H1 (cell line): ENCODE measurements around the gene ARHGAP22.

ENCODE experiments used
- CEBPB ChIP-seq: IDR thresholded peaks from 2 replicates; pipeline ENCODE4 v1.6.1; 2012; ENCODE audit warnings: low read depth, low read length
- CTCF ChIP-seq, 3 experiments: IDR thresholded peaks; 1 replicate in 2 of 3; 2 replicates in 1 of 3; pipeline versions ENCODE4 v1.5.1 to v1.6.1; 2011; ENCODE audit warnings: low read length in 3 of 3, mild to moderate bottlenecking in 3 of 3, inconsistent platforms in 2 of 3, low read depth in 1 of 3, moderate library complexity in 1 of 3; ENCODE audit not compliant: insufficient read depth in 1 of 3; ENCODE audit errors: control extremely low read depth in 1 of 3
- EP300 ChIP-seq, 2 experiments: IDR thresholded peaks; 1 replicate in 1 of 2; 2 replicates in 1 of 2; pipeline ENCODE4 v1.6.1; 2011 to 2012; ENCODE audit warnings: low read depth in 2 of 2, low read length in 2 of 2, mild to moderate bottlenecking in 2 of 2, borderline replicate concordance in 1 of 2, inconsistent platforms in 1 of 2, moderate library complexity in 1 of 2
- EZH2 ChIP-seq: fragments of 200-600 bp; sonication (generic); IDR thresholded peaks from 2 replicates; pipeline ENCODE4 v1.7.1; 2012; ENCODE audit warnings: low read depth, mild to moderate bottlenecking, moderate library complexity, low read length, inconsistent platforms; ENCODE audit not compliant: severe bottlenecking
- GABPA ChIP-seq: IDR thresholded peaks from 2 replicates; pipeline ENCODE4 v1.6.1; 2011; ENCODE audit warnings: mild to moderate bottlenecking, low read length, moderate library complexity, borderline replicate concordance; ENCODE audit not compliant: insufficient read depth
- JUN ChIP-seq: IDR thresholded peaks from 2 replicates; pipeline ENCODE4 v1.6.1; 2011; ENCODE audit warnings: low read depth, mild to moderate bottlenecking, improper control_type of control experiment, low read length
- POLR2A ChIP-seq, 2 experiments: IDR thresholded peaks; 1 replicate in 1 of 2; 2 replicates in 1 of 2; pipeline ENCODE4 v1.6.1; 2011; ENCODE audit warnings: low read depth in 2 of 2, low read length in 2 of 2, mild to moderate bottlenecking in 2 of 2; ENCODE audit errors: control extremely low read depth in 1 of 2
- SIN3A ChIP-seq, 2 experiments: IDR thresholded peaks in 1 of 2; conservative IDR thresholded peaks in 1 of 2; 2 replicates each; pipeline ENCODE4 v1.6.1; 2011 to 2012; ENCODE audit warnings: low read length in 2 of 2, improper control_type of control experiment in 1 of 2, low read depth in 1 of 2, mild to moderate bottlenecking in 1 of 2
- TEAD4 ChIP-seq: IDR thresholded peaks from 2 replicates; pipeline ENCODE4 v1.6.1; 2012; ENCODE audit warnings: low read depth, low read length, inconsistent platforms, mixed read lengths
- YY1 ChIP-seq: IDR thresholded peaks from 2 replicates; pipeline ENCODE4 v1.6.1; 2011; ENCODE audit warnings: low read depth, mild to moderate bottlenecking, low read length
- TF ChIP-seq, protein P1 (sequence below): IDR thresholded peaks from 2 replicates; pipeline ENCODE4 v1.6.1; 2011; ENCODE audit warnings: low read length, improper control_type of control experiment

GRCh38 chr10:48577158-48577557 is 27.7 kb downstream of the ARHGAP22 start:
- TF ChIP-seq POLR2A (IDR thresholded peaks at IDR 0.05; ENCODE audit: control extremely low read depth in 1 of 2, low read depth in 2 of 2, low read length in 2 of 2) (no peak), SIN3A (conservative IDR thresholded peaks at IDR 0.05 in 1 of 2, IDR thresholded peaks at IDR 0.05 in 1 of 2; ENCODE audit: low read depth in 1 of 2, low read length in 2 of 2) (no peak), YY1 (no peak), EZH2 (no peak), CTCF (IDR thresholded peaks at IDR 0.05; ENCODE audit: control extremely low read depth in 1 of 3, insufficient read depth in 1 of 3, low read depth in 1 of 3, low read length in 3 of 3) (no peak), GABPA (no peak), CEBPB (no peak), EP300 (IDR thresholded peaks at IDR 0.05; ENCODE audit: borderline replicate concordance in 1 of 2, low read depth in 2 of 2, low read length in 2 of 2) (no peak), TEAD4 (no peak), JUN (no peak)
- TF ChIP-seq, protein P1, sequence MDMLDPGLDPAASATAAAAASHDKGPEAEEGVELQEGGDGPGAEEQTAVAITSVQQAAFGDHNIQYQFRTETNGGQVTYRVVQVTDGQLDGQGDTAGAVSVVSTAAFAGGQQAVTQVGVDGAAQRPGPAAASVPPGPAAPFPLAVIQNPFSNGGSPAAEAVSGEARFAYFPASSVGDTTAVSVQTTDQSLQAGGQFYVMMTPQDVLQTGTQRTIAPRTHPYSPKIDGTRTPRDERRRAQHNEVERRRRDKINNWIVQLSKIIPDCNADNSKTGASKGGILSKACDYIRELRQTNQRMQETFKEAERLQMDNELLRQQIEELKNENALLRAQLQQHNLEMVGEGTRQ, result no peak
